Measurements from ENCODE around the gene FBXO2. TPM values are rescaled to one million over a fixed set of nuclear protein-coding genes. Genes with fewer than 3 reads are reported as not detected.

The FBXO2 gene
- total RNA-seq, 2 experiments from 2014 or later: 4.8 to 6.2 TPM

DNA sequence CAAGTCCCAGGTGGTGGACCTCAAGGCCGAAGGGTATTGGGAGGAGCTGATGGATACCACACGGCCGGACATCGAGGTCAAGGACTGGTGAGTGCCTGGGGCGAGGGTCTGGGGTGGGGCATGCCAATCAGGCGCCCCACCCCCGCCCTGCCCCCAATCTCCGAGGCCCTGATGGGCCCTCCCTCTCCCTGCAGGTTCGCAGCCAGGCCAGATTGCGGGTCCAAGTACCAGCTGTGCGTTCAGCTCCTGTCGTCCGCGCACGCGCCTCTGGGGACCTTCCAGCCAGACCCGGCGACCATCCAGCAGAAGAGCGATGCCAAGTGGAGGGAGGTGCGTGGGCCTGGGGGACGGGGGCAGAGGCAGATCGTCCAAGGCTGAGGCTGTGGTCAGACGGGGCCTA, 4.3 kb upstream of the FBXO2 start:
- H3K9me3 Mint-ChIP-seq: no peaks in the 10 kb centered on the region
- H3K27me3 Mint-ChIP-seq: no peaks in the 10 kb centered on the region
- no peak overlapping the region for H3K27ac Mint-ChIP-seq
- no peak for ATAC-seq (ENCODE audit: low read depth)
- peaks cover 4% of the 10 kb centered on the region for H3K4me1 Mint-ChIP-seq
- peaks cover 27% of the 10 kb centered on the region for H3K36me3 Mint-ChIP-seq
- no peak overlapping the region for H3K4me3 Mint-ChIP-seq
- DNase-seq: no peak
- POLR2A ChIA-PET: interaction anchor here (1.2 kb wide), 1 partner anchor 250 kb away, joined by 3 read pairs; no protein-coding TSS in a partner anchor

DNA sequence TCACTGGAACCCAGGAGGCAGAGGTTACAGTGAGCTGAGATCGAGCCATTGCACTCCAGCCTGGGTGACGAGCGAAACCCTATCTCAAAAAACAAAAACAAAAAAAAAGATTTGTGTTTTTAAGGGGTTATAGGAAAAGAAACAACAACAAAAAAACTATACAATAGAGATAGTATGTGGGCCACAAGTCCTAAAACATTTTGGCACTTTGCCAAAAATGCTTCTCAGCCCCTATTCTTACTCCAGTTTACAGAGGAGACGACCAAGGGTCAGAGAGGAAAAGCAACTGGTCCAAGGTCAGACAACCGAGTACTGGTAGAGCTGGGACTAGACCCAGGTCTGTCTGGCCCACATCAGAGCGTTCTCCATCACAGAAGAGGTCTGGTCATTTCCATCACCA, 3.4 kb upstream of the FBXO2 start:
- Mint-ChIP-seq H3K36me3 (peaks cover 25% of the 10 kb centered on the region), H3K4me3 (no peak overlapping the region), H3K4me1 (peaks cover 10% of the 10 kb centered on the region), H3K9me3 (no peaks in the 10 kb centered on the region), H3K27ac (no peak overlapping the region), H3K27me3 (no peaks in the 10 kb centered on the region)
- POLR2A ChIA-PET: interaction anchor here (1.5 kb wide), 1 partner anchor 62 kb away, joined by 4 read pairs; no protein-coding TSS in a partner anchor
- no peak for DNase-seq
- ATAC-seq (ENCODE audit: low read depth): no peak

DNA sequence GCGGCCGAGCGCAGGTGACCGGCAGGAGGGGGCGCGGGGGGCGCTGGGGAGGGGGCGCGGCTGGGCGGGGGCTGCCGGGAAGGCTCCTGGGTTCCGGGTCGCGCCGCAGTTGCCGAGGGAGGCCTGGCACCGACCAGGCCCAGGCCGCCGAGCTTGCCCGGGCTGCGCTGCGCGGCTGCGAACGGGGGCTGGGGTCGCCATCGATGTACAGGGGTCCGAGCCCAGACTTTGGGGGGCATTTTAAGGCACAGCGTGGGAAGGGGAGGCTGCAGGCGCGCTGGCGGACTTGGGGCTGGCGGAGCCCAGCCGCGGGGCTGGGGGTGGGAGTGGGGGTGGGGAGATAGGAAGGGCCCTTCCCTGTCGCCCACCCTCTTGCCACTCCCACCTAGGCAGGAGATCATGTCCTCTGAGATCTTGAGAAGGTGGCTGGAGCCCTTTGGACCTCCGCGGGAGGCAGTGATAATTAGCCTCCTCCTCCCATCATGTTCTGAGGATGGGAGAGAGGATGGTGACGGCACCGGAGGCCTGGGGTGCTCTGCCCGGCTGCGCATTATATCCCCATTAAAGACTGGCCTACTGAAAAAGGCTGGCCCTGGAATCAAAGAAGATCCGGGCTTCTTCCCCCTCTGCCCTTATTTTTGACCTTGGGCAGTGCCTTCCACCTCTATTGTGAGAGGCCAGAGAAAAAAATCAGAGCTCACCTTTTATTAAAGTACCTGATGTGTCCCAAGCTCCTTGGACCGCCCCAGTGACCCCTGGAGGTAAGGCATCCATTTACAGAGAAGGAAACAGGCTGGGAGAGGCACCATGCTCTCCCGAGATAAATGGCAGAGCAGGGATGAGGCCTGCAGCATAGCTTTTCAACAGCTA, 945 bp upstream of the FBXO2 start:
- DNase-seq (no peak), ATAC-seq (ENCODE audit: low read depth) (peak; percentile 20)
- Mint-ChIP-seq H3K27me3 (no peaks in the 10 kb centered on the region), H3K4me3 (peak overlapping the region; percentile 82), H3K36me3 (peaks cover 16% of the 10 kb centered on the region), H3K27ac (peak overlapping the region; percentile 72), H3K4me1 (peaks cover 16% of the 10 kb centered on the region), H3K9me3 (no peaks in the 10 kb centered on the region)
- POLR2A ChIA-PET: interaction anchor here (0.5 to 8.2 kb wide), 10 partner anchors 8 to 255 kb away, joined by 3 to 86 read pairs (median 4); partner anchors contain the start of gene FBXO6

DNA sequence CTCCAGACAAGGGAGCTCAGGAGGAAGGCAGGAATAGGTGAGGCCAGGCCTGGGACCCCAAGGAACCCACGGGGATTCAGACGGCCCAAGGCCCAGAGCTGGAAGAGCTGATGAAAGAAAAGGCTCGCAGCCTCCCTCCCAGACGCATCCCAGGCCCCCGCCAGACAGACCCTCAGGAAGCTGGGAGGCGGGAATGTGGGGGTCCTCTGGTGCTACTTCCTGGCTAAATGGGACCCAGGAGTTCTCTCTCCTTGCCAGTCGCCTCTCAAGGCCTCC, 430 bp downstream of the FBXO2 start:
- POLR2A ChIA-PET: interaction anchor here (1.2 to 8.2 kb wide), 5 partner anchors 10 to 254 kb away, joined by 3 to 86 read pairs (median 8); partner anchors contain the start of gene FBXO6

DNA sequence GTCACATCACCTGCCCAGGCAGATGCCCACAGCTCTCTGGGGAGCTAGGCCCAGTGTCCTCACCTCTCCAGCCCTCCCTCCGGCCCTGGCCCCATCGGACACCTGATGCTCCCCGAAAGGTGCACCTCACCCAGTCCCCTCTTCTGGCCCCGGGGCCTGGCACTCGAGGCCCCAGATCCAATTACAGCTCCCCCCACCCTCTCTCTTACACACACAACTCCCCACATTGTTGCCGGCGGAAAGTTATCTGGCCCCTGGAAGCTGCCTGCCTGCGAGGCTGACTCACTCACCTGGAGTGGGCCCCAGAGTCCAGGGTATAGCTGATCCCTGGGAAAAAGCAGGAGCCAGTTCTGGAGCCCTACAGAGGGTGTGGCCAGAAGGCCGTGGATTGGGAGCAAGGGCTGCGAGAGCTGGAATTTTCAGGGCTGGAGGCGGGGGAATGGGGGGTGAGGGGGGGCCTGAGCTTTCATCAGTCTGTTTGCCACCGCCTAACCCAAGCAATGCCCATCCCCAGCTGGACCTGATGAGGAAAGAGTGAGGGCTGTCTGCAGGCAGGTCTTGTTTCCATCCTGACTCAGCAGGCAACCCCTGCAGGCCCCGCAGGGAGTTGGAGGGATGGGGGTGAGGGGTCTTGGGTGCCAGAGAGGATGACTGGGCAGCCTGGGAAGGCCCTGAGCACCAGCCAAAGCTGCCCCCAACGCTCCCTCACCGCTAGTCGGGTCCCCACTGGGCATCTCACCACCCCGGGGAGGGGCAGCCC, 948 bp downstream of the FBXO2 start:
- ATAC-seq (ENCODE audit: low read depth): no peak

More for the DNA sequence above, 430 bp downstream of the FBXO2 start:
- Mint-ChIP-seq H3K27me3 (no peaks in the 10 kb centered on the region), H3K9me3 (no peaks in the 10 kb centered on the region), H3K4me3 (peak overlapping the region; percentile 48), H3K4me1 (peaks cover 19% of the 10 kb centered on the region), H3K36me3 (peaks cover 14% of the 10 kb centered on the region), H3K27ac (peak overlapping the region; percentile 42)
- no peak for ATAC-seq (ENCODE audit: low read depth)
- no peak for DNase-seq

DNA sequence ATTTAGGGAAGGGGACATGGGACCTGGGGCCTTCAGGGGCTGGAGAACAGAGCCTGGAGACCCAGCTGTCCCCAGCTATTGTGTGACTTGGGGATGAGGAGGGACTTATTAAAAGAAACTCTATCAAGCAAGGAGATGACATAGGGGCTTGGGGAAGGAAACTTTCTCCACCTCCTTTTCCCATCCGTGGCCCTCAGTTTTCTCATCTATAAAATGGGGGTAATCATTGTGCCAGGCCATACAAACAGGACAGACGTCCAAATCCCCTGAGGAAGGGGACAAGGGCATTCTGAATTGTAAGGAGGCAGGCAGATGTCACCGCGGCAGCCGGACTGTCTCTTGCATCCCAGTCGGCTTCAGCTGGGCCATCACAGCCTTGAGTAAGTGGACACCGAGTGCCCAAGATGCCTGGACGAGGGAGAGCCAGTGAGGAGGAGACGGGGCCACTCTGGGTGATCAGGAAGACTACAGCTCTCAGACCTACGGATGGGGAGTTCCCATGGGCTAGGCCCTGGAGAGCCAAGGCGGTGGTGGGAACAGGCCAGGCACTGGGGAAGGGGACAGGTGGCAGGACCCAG, 1.9 kb downstream of the FBXO2 start:
- ATAC-seq (ENCODE audit: low read depth) (no peak), DNase-seq (no peak)
- Mint-ChIP-seq H3K9me3 (no peaks in the 10 kb centered on the region), H3K36me3 (peaks cover 5% of the 10 kb centered on the region), H3K4me1 (peaks cover 19% of the 10 kb centered on the region), H3K27me3 (no peaks in the 10 kb centered on the region), H3K27ac (peak overlapping the region; percentile 64), H3K4me3 (no peak overlapping the region)
- POLR2A ChIA-PET: interaction anchor here (2.0 to 8.2 kb wide), 4 partner anchors 11 to 256 kb away, joined by 8 to 86 read pairs (median 46); partner anchors contain the start of gene FBXO6

More for the DNA sequence above, 948 bp downstream of the FBXO2 start:
- Mint-ChIP-seq H3K4me1 (peaks cover 19% of the 10 kb centered on the region), H3K9me3 (no peaks in the 10 kb centered on the region), H3K27ac (peak overlapping the region; percentile 12), H3K4me3 (peak overlapping the region; percentile 48), H3K27me3 (no peaks in the 10 kb centered on the region), H3K36me3 (peaks cover 12% of the 10 kb centered on the region)
- DNase-seq: no peak
- POLR2A ChIA-PET: interaction anchor here (0.8 to 8.2 kb wide), 6 partner anchors 10 to 255 kb away, joined by 3 to 86 read pairs (median 8); partner anchors contain the start of genes CLCN6, FBXO6 and MTHFR

DNA sequence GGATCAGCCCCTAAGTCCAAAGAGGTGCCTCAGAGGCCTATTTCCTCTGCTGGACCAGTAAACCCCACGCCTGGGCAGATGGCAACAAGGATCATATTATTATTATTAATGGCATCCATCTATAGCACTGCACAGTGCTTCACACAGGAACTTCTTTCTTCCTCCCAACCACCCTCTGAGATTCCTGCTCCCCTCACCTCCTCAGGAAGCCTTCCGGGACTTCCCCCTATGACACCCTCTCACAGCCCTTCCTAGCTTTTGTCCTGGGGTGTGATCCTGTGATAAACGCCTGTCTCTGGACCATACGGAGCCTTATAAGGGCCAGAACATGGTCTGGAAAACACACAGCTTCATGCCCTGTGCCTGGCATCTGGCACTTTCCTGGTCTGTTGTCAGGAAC, 3.2 kb downstream of the FBXO2 start:
- DNase-seq: no peak
- Mint-ChIP-seq H3K9me3 (no peaks in the 10 kb centered on the region), H3K27me3 (no peaks in the 10 kb centered on the region), H3K36me3 (peaks cover 2% of the 10 kb centered on the region), H3K4me1 (peaks cover 19% of the 10 kb centered on the region), H3K27ac (peak overlapping the region; percentile 72), H3K4me3 (peak overlapping the region; percentile 61)
- no peak for ATAC-seq (ENCODE audit: low read depth)
- POLR2A ChIA-PET: interaction anchor here (0.8 to 8.2 kb wide), 6 partner anchors 13 to 639 kb away, joined by 3 to 86 read pairs (median 14); partner anchors contain the start of gene FBXO6

DNA sequence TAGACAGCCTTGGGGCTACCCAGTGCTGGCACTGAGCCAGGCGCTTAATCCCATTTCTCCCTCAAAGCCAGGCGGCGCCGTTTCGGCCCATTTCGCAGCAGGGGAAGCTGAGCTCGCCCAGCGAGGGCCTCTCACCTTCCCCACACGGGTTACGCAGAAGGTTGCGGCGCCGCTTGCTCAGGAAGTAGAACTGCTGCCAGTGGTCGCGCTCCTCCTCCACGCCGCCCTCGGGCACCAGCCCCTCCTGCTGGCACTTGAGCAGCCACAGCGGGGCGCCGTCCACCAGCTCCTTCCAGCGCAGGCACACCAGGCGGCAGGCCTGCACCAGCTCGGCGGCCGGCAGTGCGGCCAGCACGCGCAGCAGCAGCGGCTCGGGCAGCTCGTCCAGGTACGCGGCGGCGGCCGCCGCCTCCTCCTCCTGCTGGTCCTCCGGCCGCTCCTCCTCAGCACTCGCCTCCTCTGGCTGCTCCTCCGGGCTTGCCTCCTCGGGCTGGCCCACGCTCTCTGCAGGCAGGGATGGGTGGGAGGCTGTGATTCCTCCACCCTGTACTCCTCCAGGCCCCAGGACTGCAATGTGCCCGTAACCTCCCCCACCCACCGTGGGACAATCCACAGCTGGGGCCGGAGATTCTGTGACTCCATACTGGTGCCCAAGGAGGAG, 3.8 kb downstream of the FBXO2 start:
- Mint-ChIP-seq H3K4me3 (peak overlapping the region; percentile 61), H3K27me3 (no peaks in the 10 kb centered on the region), H3K4me1 (peaks cover 18% of the 10 kb centered on the region), H3K36me3 (no peaks in the 10 kb centered on the region), H3K27ac (peak overlapping the region; percentile 65), H3K9me3 (no peaks in the 10 kb centered on the region)
- DNase-seq (peak; percentile 88), ATAC-seq (ENCODE audit: low read depth) (peak; percentile 85)
- POLR2A ChIA-PET: interaction anchor here (0.6 to 8.2 kb wide), 9 partner anchors 13 to 638 kb away, joined by 3 to 86 read pairs (median 10); partner anchors contain the start of genes AGTRAP and FBXO6

DNA sequence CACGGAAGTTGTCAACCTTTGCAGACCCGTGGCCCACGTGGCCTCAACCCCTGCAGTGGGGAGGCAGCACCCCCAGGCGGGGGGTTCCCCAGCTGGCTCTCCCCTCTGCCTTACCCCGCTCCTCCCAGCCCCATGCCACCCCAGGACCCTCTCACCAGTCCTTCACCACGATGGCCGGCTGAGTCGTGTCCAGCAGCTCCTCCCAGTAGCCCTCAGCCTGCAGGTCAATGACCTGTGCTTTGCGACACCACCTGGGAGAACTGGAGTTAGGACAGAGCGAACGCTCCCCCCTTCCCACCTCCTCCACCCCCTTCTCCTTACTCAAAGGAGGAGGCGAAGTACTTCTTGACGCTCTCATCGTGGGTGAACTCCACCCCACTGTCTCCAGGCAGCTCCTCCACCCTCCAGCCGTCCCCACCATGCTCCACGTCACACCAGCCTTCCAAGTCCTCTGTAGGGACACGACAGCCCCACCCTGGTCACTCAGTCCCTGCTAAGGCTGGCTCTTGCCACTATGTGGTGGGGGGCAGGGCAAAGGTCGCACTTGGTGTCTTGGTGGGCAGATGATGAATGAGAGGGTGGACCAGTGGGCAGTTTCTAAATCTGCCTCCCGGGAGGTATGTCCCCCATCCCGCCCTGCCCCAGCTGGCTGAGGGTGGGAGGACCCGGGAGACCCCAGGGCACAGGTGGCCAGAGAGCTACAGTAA, 4.5 kb downstream of the FBXO2 start:
- POLR2A ChIA-PET: interaction anchor here (0.6 to 8.2 kb wide), 8 partner anchors 14 to 638 kb away, joined by 3 to 86 read pairs (median 10); partner anchors contain the start of genes AGTRAP and FBXO6
- Mint-ChIP-seq H3K36me3 (no peaks in the 10 kb centered on the region), H3K27me3 (no peaks in the 10 kb centered on the region), H3K27ac (no peak overlapping the region), H3K9me3 (no peaks in the 10 kb centered on the region), H3K4me3 (peak overlapping the region; percentile 46), H3K4me1 (peaks cover 16% of the 10 kb centered on the region)
- ATAC-seq (ENCODE audit: low read depth) (no peak), DNase-seq (no peak)

DNA sequence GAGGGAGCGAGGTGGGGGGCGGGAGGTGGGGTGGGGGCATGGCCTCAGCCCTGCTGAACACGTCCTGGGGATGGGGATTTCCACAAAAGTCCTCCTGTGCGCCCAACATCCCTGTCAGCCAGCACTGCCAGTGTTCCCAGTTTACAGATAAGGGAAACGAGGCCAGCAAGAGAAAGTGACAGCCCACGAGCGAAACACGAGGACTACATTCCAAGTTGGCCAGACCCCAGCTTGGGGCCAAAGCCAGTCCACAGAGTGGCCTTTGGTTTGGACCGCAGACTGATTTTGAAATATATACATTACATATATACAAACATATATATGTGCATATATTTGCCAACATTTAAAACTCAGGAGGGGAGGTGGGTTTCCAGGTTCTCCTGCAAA, 5.0 kb downstream of the FBXO2 start:
- H3K4me3 Mint-ChIP-seq: no peak overlapping the region
- peaks cover 16% of the 10 kb centered on the region for H3K4me1 Mint-ChIP-seq
- H3K36me3 Mint-ChIP-seq: no peaks in the 10 kb centered on the region
- H3K27me3 Mint-ChIP-seq: no peaks in the 10 kb centered on the region
- H3K9me3 Mint-ChIP-seq: no peaks in the 10 kb centered on the region
- DNase-seq (no peak), ATAC-seq (ENCODE audit: low read depth) (no peak)
- H3K27ac Mint-ChIP-seq: no peak overlapping the region
- POLR2A ChIA-PET: interaction anchor here (0.6 to 8.2 kb wide), 6 partner anchors 14 to 442 kb away, joined by 4 to 86 read pairs (median 18); partner anchors contain the start of genes AGTRAP and FBXO6

DNA sequence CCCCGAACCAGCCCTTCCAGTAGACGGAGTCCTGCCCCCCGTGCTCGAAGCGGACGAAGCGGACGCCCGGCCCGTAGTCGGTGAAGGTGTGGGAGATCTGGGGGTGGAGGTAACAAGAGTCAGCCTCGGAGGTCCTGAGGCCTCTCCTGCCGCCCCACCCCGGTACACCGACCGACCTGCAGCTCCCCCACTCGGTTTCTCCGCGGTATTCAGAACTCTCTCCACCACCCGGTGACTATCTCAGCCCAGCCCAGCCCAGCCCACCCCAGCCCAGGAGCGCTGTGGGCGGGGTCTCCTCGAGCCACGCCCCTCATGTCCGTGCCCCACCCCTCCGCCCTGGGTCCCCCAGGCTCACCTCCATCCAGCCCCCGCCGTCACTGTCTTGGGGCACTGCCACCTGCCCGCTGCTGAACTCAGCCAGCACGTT, 5.5 kb downstream of the FBXO2 start:
- H3K36me3 Mint-ChIP-seq: no peaks in the 10 kb centered on the region
- H3K4me3 Mint-ChIP-seq: peak overlapping the region; percentile 14
- H3K27ac Mint-ChIP-seq: no peak overlapping the region
- H3K9me3 Mint-ChIP-seq: no peaks in the 10 kb centered on the region
- peaks cover 16% of the 10 kb centered on the region for H3K4me1 Mint-ChIP-seq
- DNase-seq: peak; percentile 66
- POLR2A ChIA-PET: interaction anchor here (0.6 to 8.2 kb wide), 5 partner anchors 15 to 442 kb away, joined by 4 to 86 read pairs (median 24); partner anchors contain the start of genes AGTRAP and FBXO6
- no peaks in the 10 kb centered on the region for H3K27me3 Mint-ChIP-seq
- ATAC-seq (ENCODE audit: low read depth): peak; percentile 16

DNA sequence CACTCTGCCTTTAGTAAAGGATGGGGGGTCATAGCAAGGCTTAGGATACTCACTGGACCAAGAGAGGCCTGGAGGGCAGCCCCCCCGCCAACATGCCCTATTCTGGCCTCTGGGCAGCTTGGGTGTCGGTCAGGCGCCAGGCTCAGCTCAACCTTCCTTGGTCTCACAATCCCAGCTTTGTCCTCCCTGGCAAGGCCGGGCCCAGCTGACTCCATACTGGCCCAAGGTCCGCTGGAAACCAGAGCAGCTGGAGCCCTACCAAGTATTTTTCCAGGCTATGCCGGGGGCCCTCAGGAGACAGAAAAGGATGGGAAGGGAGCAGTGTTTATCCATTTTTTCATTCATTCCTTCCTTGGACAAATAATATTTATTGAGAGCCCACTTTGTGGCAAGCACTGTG, 6.2 kb downstream of the FBXO2 start:
- ATAC-seq (ENCODE audit: low read depth): no peak
- POLR2A ChIA-PET: interaction anchor here (3.3 to 8.2 kb wide), 3 partner anchors 16 to 261 kb away, joined by 24 to 86 read pairs (median 83); partner anchors contain the start of gene FBXO6
- Mint-ChIP-seq H3K4me1 (peaks cover 14% of the 10 kb centered on the region), H3K36me3 (no peaks in the 10 kb centered on the region), H3K9me3 (no peaks in the 10 kb centered on the region), H3K27me3 (no peaks in the 10 kb centered on the region), H3K27ac (no peak overlapping the region), H3K4me3 (no peak overlapping the region)
- DNase-seq: no peak
